Measurements from ENCODE around the gene AMPD3.

Gene AMPD3

DNA sequence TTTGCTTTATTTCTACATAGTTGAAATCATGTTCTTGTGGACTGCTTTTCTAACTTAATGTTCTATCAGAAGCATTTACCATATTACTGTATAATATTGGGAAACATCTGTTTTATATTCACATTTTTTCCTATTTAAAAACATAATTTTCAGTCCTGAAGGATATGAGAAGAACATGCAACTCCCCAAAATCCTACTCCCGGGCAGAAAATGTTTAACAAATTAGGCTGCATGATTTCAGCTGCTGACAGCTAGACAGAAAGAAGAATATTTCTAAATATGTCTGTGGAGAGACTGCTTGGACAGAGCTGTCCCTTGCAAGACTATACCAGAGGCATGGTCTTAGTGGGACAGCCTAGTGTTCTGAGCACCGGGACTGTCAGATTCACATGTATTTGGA lies 15.7 kb upstream of the AMPD3 start:
- no peak for DNase-seq

DNA sequence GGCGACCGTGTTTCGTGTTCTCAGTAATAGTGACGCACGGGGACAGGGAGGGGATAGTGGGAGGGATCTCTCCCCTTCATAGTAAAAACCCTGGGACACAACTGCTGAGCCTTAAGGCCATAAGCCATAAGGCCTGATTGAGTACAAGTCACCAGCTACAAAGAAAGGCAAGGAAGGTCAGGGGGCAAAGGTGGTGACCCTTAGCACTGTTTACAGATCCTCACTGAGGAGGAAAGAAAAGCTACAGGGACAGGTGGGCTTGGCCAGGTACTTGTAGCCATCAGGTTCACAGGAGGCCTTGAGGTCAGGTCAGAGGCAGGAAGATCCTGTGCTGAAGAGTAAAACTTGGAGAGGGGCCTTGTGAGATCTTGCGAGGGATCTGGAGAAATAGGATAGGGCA lies 15.1 kb upstream of the AMPD3 start:
- DNase-seq, result no peak

DNA sequence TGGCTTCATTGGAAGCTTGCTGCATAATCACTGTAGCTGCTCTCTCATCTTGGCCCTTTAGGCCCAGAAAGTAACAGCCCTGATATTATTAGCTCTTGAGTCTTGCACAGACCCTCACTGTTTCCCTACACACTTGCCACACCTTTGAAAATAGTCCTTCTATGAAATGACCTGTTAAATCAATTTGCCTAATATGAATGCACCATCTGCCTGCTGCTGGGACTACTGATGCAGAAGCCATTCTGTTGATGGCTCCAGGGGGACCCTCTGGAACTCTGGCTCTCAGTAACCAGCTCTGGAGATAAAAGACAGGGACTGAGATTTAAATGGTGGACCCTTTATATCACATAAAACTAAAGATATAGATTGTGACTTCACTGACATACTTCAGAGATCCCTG lies 14.7 kb upstream of the AMPD3 start:
- no peak for DNase-seq

DNA sequence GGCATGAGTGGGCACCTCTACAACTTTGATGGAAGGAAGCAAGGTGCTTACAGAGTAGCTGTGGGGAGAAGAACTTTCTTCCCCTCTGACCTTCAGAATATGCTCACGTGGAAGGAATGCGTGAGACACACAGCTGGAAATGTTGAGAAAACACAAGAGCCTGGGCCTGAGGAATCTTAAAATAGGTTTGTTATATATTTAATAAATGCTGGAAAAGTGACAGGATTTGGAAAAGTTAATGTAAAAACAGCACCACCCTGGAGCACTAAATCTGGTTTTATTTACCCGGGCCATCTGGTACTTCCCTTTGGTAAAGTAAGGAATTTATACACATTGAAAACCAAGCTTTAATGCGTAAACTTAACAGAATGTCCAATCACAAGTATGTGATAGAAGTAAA lies 14.0 kb upstream of the AMPD3 start:
- no peak for DNase-seq

DNA sequence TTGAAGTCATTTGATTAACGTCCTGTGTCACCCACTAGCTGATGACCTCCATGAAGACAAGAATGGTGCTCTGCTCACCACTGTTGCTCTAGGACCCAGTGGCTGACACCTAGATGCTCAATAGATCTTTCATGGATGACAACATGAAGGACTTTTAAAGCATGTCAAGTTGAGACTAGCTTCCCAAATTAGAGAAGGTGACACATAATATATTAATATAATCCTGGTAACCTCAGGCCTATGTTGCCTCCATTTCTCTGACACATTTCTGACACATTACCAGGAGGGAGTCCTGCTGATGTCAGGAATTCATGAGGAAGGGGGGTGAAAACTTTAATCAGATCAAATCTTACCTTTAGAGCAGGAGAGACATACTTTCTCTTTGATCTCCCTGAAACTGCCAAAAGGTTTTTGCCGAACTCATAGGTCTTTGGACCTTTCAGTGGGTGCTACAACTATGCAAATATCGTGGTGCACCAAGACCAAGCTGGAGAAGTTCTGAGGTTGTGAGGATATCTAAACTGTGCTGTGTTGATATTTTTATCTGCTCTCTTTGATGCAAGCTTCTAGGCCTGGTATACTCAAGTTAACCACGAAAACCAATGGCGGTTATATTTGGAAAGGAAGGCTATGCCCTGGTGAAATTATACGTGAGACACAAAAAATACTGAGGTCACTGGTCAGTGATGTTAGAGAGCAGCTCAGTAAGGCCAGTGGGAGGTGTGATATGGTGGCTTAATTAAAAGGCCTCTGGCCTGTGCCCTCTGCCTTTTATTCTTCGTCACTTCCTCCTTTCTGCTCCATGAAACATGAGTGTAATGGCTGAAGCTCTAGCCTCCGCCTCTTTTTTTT lies 13.2 kb upstream of the AMPD3 start:
- DNase-seq, result no peak

DNA sequence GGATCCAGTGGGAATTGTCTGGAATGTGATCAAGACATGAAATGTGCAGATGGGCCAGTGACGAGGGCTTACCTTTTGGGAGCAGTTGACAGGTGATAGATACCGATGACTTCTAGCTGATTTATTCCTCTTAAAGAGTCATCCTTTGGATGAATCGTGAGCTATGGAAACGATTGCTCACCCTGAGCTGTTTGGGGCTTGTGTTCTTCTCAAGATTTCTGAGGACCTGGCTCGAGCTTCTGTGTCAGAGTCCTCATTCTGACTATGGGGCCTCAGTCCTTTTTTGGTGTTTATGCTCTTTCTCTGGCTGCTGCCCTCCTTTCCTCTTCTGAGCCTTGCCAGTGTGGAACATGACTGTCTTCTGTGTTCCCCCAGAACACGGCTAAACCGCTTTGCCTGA lies 11.9 kb upstream of the AMPD3 start:
- no peak for DNase-seq

DNA sequence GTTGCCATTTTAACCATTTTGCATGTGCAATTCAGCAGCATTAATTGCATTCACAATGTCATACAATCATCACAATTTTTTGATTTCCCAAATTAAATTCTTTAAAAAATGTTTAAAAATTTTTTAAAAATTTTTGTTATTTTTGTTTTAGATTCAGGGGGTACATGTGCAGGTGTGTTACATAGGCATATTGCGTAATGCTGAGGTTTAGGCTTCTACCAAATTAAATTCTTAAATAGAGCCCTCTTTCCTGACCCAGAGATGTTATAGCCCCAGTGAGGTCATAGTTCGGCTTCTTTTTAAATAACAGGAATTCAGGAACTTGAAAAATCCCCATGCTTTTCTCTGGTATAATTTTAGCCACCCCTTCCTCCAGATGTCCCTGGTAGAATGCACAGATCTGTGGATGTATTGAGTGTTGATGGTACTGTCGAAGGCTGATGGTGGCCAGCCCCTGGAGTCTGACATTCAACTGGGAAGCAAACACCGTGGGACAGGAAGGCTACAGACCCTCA lies 11.3 kb upstream of the AMPD3 start:
- no peak for DNase-seq

DNA sequence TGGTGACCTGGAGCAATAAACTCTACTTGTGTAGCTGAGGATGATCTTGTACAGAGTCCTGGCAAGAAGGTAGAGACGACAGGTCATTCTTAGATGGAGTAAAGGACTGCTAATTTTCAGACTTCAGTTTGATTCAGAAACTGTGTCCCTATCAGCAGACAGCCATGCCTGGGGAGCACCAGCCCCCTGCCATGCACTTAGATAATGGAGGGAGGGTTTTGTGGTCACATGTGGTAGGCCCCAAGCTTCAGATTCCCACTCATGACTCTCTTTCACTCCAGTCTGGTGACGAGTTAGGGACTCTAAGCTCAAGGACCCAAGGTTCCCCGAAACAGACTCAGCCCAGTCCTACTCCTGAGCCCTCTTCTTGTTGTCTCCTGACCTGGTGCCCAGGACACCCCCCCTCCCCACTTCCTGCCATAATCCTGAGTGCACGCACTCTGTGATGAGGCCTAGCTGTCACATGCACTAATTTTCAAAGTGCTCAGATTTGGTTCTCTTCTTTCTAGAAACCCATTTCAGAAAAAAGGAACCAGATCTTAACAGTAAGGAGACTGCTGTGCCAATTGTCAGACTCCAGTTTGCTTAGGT lies 10.2 kb upstream of the AMPD3 start:
- DNase-seq, result no peak

DNA sequence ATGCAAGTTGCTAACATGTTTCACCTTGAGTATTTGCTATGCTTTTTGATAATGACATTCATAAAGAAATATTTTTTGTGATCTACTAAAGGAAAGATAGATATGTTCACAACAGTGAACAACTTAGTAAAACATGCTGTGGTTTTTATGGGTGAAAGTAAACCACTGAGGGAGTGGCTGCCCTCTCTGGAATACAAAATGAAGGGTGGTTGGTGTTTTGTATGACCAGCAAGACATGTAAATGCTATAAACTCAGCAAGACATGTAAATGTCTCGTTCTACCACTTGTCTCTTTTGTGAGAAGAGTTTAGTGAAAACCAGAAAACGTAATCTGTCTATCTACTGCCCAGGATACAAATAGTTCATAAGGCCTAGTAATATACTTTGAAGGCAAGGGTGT lies 7.6 kb upstream of the AMPD3 start:
- no peak for DNase-seq

DNA sequence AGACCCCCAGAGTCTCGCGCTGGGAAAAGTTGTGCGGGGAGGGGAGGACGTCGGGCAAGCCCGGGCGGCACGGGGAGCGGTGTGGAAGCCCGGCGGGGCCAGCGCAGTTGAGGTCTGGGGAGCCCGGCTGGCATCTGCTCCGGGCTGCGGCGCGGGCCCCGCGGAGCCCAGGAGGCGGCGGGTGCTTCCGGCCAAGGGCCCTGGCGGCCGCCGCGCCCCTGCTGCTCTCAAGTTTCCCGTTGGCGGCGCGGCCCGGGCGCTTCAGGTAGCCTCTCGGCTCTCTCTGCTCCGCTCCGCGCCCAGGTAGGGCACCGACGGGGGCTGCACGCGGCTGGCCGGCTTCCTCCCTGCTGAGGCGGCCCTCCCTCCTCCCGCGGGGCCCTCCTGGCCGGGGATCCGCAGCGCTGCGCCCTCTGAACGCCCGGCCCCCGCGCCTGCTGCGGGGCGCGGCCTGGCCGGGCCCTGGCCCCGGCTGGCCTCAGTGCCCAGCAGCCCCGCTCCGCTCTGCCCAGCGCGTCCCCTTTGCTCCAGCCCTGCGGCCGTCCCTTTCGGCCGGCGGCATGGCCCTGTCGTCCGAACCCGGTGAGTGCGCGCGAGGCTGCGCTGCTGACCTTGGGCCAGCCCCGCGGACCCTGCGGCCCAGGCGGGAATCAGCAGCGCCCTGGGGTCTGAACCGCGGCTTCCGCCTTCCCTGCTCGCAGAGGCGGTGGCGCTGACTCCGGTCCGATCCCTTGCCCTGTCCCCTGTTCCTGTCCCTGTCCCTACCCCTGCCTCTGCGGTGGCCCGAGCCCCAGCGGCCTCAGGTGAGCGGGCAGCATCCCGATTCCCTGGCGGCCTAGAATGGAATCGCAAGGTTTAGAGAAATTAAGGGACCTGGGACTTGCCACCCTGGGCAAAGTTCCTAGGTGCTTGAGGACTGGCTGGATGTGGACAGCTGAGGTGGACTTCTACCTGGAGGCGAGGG lies 4.3 kb upstream of the AMPD3 start:
- no peak for DNase-seq

DNA sequence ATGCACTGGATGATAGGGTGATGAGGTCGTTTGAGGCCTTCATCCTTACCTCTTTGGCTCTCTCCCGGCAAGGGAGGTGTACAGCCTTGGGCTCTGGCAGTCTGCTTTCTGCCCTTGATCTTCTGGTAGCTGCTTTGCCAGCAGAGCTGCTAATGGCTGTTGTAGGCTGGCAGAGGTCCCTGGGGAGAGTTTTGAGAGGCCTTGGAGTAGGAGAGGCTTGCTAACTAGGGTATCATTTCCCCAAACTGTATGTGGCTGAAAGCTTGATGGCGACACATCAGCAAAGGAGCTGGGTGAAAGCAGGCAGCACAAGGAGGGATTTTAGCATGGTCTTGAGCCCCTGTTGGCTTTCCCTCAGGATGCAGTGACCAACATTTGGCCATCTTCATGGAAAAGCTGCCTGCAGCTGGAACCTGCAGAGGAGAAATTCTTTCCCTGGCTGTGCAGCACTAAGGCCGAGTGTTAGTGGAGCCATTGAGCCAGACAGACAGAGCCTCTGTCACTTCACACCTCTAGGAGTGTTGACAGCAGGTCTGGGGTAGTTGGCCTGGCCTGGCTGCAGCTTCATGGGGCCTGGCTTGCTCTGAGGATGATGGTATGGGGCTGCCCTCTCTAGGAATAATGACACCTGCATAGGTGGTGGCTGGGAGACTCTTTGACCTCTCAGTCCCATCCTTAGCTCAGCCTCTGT lies 3.5 kb upstream of the AMPD3 start:
- DNase-seq, result no peak

DNA sequence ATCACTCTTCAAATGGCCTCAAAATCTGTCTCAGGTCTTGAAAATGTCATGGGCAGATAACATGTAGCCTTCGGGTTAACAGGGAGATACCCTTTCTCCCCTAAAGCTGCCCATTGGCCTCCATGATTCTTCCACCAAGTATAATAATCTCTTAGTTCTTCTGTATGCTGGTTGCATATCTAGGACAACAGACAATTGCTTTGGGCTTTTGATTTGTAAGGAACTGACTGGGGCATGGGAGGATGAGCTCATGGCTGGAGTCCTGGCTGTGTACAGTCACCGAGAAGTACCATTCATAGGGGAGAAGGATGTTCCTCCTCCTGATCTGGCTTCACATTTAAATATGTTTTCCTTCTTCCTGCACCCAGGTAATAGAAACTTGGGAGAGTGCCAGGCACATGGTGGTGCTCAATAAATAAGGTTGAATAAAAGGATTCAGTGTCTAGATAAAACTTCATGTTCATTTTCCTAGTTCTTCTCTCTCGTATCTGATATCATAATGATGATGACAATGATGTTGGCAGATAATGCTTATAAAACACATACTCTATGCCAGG lies 2.8 kb upstream of the AMPD3 start:
- no peak for DNase-seq

DNA sequence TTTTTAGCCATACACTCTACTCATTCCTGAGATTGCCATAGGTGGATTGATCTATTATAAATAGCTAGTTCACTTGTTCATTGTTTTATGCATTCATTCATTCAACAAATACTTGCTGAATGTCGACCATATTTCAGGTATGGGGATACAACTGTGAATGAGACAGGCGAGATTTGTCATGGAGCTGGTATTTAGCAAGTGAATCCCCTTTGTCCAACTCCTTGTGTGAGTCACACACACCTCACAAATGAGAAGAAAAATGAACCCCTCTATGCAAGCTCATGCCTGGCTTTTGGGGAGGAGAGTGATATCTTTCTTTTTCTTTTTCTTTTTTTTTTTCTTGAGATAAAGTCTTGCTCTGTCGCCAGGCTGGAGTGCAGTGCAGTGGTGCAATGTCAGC lies 1.8 kb upstream of the AMPD3 start:
- DNase-seq, result no peak

DNA sequence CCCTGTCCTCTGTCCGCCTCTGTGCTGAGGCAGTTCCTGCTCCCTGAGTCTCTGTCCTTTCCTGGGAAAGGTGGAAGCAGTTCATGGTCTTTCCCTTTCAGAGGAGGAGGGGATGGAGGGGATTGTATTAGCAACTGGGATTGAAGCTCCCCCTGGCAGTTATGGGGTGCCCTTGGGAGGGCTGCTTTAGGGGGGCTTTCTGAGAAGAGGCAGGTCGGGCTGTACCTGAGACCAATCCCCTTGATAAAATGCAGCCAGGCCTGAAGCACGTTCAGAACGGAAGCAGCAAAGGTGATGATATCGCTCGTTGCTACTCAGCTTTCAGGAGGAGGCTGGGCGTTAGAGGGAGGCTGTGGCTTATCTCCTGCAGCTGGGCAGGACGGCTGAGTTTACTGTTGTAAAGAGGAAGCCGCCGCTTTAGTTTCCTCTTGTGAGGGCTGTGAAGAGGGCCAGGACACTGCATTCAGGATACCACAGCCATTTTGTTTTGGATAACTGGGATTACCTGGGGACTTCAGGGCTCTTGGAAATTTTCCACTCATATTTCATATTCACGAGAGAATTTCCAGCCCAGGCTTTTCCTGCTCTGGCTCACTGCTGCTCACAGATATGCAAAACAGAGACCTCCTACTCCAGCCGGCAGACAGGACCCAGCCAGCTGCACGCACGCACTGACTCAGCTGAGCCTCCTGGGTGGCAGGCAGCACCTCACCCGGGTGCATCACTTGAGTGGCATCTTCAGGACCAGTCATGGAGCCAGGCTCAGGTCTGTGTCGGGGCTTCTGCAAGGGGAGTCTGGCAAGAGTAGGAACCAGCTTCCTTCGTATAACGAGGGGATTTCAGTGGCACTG lies 798 bp downstream of the AMPD3 start:
- DNase-seq, result no peak

DNA sequence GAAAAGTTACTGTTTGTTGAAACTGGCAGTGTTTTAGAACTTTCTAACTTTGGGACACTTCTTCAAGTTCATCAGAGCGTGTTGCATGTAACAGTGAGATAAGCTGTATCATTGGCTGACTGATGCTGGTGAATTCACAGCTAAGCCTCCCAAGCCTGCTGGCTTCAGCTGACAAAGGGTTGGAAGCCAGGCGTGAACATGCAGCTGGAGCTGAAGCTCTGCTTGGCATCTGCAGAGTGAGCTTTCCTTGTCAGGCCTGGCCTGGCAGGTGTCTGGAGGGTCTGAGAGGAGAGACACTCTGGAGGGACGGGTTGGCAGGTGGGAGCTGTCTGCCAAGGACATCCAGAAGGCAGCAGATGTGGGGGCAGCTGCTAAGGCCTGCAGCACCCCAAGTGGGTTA lies 1.5 kb downstream of the AMPD3 start:
- DNase-seq, result no peak

DNA sequence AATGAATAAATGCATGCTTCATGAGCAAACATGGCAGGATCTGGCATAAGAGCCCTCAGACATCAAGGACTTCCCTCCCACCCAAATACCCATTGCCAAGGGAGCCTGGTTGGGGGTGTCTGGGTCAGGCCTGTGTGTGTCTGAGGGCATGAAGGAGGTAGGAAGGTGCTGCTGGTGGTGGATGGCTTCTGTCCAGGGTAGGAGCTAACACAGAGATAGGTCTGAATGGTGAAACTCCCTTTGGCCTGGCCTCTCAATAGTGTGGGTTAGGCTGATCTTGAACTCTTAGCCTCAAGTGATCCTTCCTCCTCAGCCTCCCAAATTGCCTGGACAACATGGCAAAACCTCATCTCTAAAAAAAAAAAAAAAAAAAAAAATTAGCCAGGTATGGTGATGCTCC lies 2.8 kb downstream of the AMPD3 start:
- DNase-seq, result no peak

DNA sequence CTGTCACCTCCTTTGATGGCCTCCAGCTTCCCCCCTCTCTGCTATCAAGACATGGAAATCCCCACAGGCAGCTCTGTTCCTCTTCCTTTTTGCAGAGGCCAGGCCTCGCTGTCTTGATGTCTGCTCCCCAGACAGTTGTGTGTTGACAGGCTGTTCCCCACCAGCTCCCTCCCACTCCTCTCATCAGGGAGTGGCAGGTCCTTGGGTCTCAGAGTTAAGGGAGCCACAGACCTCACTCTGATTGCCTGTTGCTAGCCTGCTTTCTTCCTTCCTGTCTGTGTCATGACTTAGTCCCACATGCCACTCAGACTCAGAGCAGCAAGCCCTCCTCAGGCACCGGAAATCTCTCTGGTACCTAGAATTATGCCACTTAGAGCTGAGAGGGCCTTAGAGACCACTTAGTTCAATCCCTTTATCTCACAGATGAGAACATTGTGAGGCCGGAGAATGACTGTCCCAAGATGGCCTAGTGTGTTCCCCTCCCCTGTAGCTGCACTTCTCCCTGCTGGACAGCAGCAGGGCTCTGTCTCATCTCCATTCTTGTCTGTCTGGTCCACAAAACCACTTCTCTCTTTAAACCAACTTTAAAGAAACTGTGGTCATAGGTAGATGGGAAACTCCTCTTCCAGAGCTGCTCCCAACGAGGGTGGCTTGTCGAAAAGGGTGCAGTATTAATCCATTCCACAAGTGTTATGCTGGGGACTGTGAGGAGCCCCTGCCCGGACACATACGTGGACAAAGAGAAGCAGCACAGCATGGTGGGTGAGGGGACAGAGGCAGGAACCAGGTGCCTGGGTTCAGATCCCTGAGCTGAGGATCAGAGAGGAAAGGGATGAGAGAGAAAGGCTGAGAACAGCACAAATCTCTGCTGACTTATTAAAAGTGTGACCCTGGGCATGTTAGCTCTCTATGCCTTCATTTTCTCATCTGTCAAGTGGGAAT lies 4.2 kb downstream of the AMPD3 start:
- DNase-seq, result no peak

DNA sequence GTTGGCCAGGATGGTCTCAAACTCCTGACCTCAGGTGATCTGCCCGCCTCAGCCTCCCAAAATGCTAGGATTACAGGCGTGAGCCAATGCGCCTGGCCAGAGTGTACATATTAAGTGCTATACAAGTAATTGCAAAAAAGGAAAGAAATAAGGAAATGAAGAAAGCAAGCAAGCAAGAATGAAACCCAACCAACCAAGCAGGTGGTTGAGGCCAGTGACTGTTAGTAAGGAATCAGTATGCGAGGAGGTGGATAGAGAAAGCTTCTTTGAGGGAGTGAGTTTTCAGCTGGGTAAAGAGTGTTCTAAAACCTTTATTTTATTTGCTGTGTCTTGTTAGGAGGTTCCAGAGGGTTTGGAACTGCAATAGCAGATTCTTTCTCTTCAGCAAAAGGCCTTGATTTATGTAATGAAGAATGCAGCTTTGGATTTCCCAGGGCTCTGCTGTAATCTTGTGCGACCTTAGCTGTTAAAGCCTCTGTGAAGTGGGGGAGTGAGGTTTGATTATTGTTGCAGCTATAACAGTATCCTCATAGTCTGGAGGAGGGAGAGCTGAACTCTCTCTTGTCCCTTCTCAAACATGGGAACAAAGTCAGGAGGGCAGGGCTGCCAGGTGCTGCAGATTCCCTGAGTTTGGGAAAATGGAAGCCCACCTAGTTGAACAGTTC lies 5.7 kb downstream of the AMPD3 start:
- no peak for DNase-seq

DNA sequence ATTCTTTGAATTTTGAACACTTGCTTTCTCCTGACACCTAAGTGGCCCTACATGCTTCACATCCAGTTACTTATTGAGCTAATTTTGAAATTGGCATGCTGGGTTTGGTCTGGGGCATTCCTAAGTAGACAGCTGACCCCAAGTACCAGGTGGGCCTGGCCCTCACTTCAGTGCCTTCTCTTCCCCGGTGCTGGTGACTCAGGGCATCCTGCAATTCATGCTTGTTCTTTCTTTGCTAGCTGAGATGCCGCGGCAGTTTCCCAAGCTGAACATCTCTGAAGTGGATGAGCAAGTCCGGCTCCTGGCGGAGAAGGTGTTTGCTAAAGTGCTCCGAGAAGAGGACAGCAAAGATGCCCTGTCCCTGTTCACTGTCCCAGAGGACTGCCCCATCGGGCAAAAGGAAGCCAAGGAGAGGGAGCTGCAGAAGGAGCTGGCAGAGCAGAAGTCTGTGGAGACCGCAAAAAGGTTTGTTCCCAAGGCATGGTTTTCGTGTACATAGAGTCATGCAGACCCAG lies 6.3 kb downstream of the AMPD3 start:
- DNase-seq, result no peak
